Kidney epithelial cell (primary cell): Measurements from ENCODE around the gene RBFOX2. TPM values are rescaled to one million over a fixed set of nuclear protein-coding genes. Genes with fewer than 3 reads are reported as not detected.
A peak's percentile ranks its signal among the peaks of the same experiment; 100 is the strongest.

ENCODE experiments used
- DNase-seq: peaks from one replicate; pipeline ENCODE4 v3.0.0-alpha.2; 2010; ENCODE audit warnings: low read depth
- H3K27me3 ChIP-seq: 2 replicates; pipeline ENCODE4 v1.6.0; 2011; ENCODE audit warnings: low read length; ENCODE audit not compliant: control insufficient read depth, insufficient read depth
- H3K36me3 ChIP-seq: 2 replicates; pipeline ENCODE4 v1.5.1; 2011; ENCODE audit warnings: low read length; ENCODE audit not compliant: control insufficient read depth, insufficient read depth
- H3K4me3 ChIP-seq: 2 replicates; pipeline ENCODE4 v1.5.1; 2011; ENCODE audit warnings: low read depth, mild to moderate bottlenecking, control low read depth, low read length
- total RNA-seq: library from RNA; depleted of rRNA; stranded (reverse); fragments of >200 nt; gene quantifications from 2 replicates; pipeline ENCODE4 v1.2.3, GENCODE V29; 2015
- TF ChIP-seq, protein P1 (sequence below): IDR thresholded peaks from 2 replicates; pipeline ENCODE4 v1.5.1; 2011; ENCODE audit warnings: mild to moderate bottlenecking, moderate library complexity, low read length, control low read depth, inconsistent platforms; ENCODE audit not compliant: insufficient read depth, poor library complexity, severe bottlenecking

The RBFOX2 gene
- total RNA-seq, 1 donor from 2014 or later: 75.1 TPM

DNA sequence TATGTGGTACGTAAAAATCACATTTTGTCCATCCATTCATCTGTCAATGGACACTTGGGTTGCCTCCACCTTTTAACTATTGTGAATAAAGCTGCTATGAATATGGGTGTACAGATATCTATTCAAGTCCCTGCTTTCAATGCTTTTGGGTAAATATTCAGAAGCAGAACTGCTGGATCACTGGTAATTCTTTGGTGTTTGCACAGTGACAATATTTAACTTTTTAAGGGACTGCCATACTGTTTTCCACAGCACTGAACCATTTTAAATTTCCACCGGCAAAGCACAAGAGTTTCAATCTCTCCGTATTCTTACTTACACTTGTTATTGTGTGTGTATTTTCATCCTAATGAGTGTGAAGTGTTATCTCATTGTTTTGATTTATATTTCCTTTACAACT, 79.4 kb downstream of the RBFOX2 start:
- TF ChIP-seq, protein P1, sequence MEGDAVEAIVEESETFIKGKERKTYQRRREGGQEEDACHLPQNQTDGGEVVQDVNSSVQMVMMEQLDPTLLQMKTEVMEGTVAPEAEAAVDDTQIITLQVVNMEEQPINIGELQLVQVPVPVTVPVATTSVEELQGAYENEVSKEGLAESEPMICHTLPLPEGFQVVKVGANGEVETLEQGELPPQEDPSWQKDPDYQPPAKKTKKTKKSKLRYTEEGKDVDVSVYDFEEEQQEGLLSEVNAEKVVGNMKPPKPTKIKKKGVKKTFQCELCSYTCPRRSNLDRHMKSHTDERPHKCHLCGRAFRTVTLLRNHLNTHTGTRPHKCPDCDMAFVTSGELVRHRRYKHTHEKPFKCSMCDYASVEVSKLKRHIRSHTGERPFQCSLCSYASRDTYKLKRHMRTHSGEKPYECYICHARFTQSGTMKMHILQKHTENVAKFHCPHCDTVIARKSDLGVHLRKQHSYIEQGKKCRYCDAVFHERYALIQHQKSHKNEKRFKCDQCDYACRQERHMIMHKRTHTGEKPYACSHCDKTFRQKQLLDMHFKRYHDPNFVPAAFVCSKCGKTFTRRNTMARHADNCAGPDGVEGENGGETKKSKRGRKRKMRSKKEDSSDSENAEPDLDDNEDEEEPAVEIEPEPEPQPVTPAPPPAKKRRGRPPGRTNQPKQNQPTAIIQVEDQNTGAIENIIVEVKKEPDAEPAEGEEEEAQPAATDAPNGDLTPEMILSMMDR: no peak
- no peak for DNase-seq
- no peaks in the 10 kb centered on the region for H3K36me3 ChIP-seq

DNA sequence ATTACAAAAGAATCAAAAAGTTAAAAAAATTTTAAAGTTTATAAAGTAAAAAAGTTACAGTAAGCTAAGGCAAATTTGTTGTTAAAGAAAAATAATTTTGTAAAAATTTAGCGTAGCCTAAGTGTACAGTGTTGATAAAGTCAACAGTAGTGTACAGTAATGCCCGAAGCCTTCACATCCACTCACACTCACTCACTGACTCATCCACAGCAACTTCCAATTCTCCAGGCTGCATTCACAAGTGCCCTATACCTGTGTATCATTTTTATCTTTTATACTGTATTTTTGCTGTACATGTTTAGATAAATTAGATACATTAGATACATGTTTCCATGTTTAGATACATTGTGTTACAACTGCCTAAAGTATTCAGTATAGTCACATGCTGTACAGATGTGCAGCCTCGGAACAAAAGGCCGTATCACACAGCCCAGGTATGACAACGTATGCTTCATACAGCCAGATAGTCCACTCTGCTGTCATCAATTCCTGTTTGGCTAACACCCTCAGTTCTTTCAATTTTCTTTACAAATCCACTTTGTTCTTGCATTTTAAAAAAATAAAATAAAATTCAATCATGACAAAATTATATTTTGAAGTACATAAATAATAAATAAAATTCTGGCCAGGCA, 80.7 kb downstream of the RBFOX2 start:
- Histone ChIP-seq H3K4me3 (no peak overlapping the region), H3K27me3 (no peaks in the 10 kb centered on the region), H3K36me3 (no peaks in the 10 kb centered on the region)
- TF ChIP-seq, protein P1: no peak
- no peak for DNase-seq

More for the DNA sequence above, 79.4 kb downstream of the RBFOX2 start:
- no peaks in the 10 kb centered on the region for H3K27me3 ChIP-seq
- H3K4me3 ChIP-seq: no peak overlapping the region

GRCh38 chr22:35944458-35944857, 84.2 kb downstream of the RBFOX2 start:
- no peaks in the 10 kb centered on the region for H3K27me3 ChIP-seq
- TF ChIP-seq, protein P1: no peak

GRCh38 chr22:35940166-35940565, 88.5 kb downstream of the RBFOX2 start:
- TF ChIP-seq, protein P1: no peak
- DNase-seq: no peak
- H3K4me3 ChIP-seq: no peak overlapping the region

More at GRCh38 chr22:35944458-35944857, 84.2 kb downstream of the RBFOX2 start:
- no peak overlapping the region for H3K4me3 ChIP-seq
- H3K36me3 ChIP-seq: no peaks in the 10 kb centered on the region
- DNase-seq: no peak

DNA sequence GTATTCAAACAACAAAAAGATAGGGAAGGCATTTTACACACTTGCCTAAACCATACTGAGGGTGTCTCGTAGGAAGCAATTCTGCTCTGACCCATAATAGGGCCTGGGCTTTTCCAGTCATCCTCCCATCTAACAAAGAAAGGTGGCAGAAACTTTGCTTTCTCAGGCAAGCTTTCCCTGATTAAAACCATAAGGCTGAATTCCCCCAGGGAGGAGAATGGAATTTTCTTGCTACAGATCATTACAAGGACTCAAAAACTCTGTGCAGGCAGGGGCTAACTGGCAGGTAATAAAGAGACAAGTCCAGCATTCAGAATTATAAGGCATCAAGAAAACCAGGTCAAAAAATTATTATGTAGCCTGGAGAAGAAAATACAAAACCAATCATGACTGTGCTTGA, 90.4 kb downstream of the RBFOX2 start:
- TF ChIP-seq, protein P1: no peak
- H3K36me3 ChIP-seq: no peaks in the 10 kb centered on the region
- no peak for DNase-seq

More at GRCh38 chr22:35940166-35940565, 88.5 kb downstream of the RBFOX2 start:
- Histone ChIP-seq H3K36me3 (no peaks in the 10 kb centered on the region), H3K27me3 (no peaks in the 10 kb centered on the region)

GRCh38 chr22:35930933-35931332, 97.7 kb downstream of the RBFOX2 start:
- DNase-seq: peak; percentile 19
- Histone ChIP-seq H3K27me3 (no peaks in the 10 kb centered on the region), H3K4me3 (no peak overlapping the region), H3K36me3 (no peaks in the 10 kb centered on the region)
- TF ChIP-seq, protein P1: peak; percentile 66

More for the DNA sequence above, 90.4 kb downstream of the RBFOX2 start:
- H3K27me3 ChIP-seq: no peaks in the 10 kb centered on the region
- no peak overlapping the region for H3K4me3 ChIP-seq
